GM10248 (cell line): ENCODE measurements around the gene MVB12B.
"Not testable (repeated sequence)": the region's sequence is repeated elsewhere in the genome, so short reads cannot be mapped to it uniquely, and the experiment has no call there.

Experiments used
- CTCF ChIA-PET: fragments of 300-600 bp; sonication (Branson Sonifier 250); formaldehyde crosslinking; extraction: SDS; loops from one replicate; lab custom pipeline; 2021; ENCODE audit warnings: antibody characterized with exemption; lab: Yijun Ruan, JAX
- POLR2A ChIA-PET: fragments of 350-650 bp; sonication (Branson Sonifier 250); formaldehyde crosslinking; extraction: SDS; loops from one replicate; lab custom pipeline; 2020; ENCODE audit warnings: antibody characterized with exemption; lab: Yijun Ruan, JAX
- DNase-seq: peaks from one replicate; pipeline ENCODE4 v3.0.0; 2012; ENCODE audit errors: extremely low spot score
- CTCF ChIP-seq: IDR thresholded peaks from 2 replicates; pipeline ENCODE4 v1.5.1; 2012; ENCODE audit warnings: mild to moderate bottlenecking, low read depth; ENCODE audit errors: extremely low read depth, missing control alignments, control extremely low read depth

The MVB12B gene

GRCh38 chr9:126538550-126538949 is 211.9 kb downstream of the MVB12B start:
- POLR2A ChIA-PET = no interaction called here

GRCh38 chr9:126540398-126540797 is 213.8 kb downstream of the MVB12B start:
- ChIA-PET POLR2A (interaction anchor here (0.7 kb wide), 1 partner anchor 15 kb away, joined by 3 read pairs; no protein-coding TSS in a partner anchor), CTCF (interaction anchor here (1.8 kb wide), 1 partner anchor 18 kb away, joined by 6 read pairs; no protein-coding TSS in a partner anchor)
- not testable (repeated sequence) for DNase-seq

More at GRCh38 chr9:126538550-126538949, 211.9 kb downstream of the MVB12B start:
- CTCF ChIA-PET = interaction anchor here (1.7 to 2.0 kb wide), 2 partner anchors 19 to 39 kb away, joined by 7 to 8 read pairs; no protein-coding TSS in a partner anchor
- no peak for TF ChIP-seq CTCF
- no peak for DNase-seq

- POLR2A ChIA-PET = no interaction called here
- CTCF ChIA-PET = no interaction called here
- no peak for TF ChIP-seq CTCF
Measured at GRCh38 chr9:126543490-126543889, 216.9 kb downstream of the MVB12B start.

GRCh38 chr9:126545106-126545505 is 218.5 kb downstream of the MVB12B start:
- ChIA-PET POLR2A (no interaction called here), CTCF (interaction anchor here (1.5 kb wide), 1 partner anchor 13 kb away, joined by 6 read pairs; no protein-coding TSS in a partner anchor)
- no peak for TF ChIP-seq CTCF
- DNase-seq = no peak

More at GRCh38 chr9:126543490-126543889, 216.9 kb downstream of the MVB12B start:
- no peak for DNase-seq

- POLR2A ChIA-PET = no interaction called here
- CTCF ChIA-PET = interaction anchor here (1.5 kb wide), 1 partner anchor 12 kb away, joined by 6 read pairs; no protein-coding TSS in a partner anchor
- DNase-seq = no peak
- no peak for TF ChIP-seq CTCF
Measured at GRCh38 chr9:126546036-126546435, 219.4 kb downstream of the MVB12B start.

- no peak for TF ChIP-seq CTCF
- ChIA-PET CTCF (interaction anchor here (1.4 to 2.5 kb wide), 2 partner anchors 10 to 48 kb away, joined by 3 to 9 read pairs; no protein-coding TSS in a partner anchor), POLR2A (no interaction called here)
- DNase-seq = no peak
Measured at GRCh38 chr9:126548312-126548711, 221.7 kb downstream of the MVB12B start.

- ChIA-PET CTCF (interaction anchor here (2.5 to 3.4 kb wide), 2 partner anchors 9 to 51 kb away, joined by 9 to 25 read pairs; no protein-coding TSS in a partner anchor), POLR2A (no interaction called here)
- no peak for TF ChIP-seq CTCF
- no peak for DNase-seq
Measured at GRCh38 chr9:126549246-126550006, 222.8 kb downstream of the MVB12B start.
